ENCODE data around the gene FYB1.

DNA sequence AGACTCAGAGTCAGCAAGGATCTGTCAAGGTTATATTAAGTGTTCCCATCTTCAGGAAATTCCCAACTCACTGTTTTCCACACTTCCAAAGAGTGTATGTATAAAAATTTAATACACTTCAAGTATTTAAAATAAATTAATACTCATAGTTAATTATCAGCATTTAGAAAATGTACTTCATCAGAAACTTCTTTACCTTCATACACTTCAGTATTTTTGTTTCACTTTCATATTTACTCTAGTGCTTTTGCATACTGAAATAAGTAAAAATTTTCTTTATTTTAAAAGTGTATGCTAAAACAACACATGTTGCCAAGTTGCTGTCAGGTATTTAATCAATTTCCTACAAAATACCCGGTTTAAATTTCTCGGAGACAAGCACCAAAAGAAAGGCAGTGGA, 161.6 kb downstream of the FYB1 start:
- TF ChIP-seq POLR2A (IDR thresholded peaks at IDR 0.05): no peak
- TF ChIP-seq, protein P1, sequence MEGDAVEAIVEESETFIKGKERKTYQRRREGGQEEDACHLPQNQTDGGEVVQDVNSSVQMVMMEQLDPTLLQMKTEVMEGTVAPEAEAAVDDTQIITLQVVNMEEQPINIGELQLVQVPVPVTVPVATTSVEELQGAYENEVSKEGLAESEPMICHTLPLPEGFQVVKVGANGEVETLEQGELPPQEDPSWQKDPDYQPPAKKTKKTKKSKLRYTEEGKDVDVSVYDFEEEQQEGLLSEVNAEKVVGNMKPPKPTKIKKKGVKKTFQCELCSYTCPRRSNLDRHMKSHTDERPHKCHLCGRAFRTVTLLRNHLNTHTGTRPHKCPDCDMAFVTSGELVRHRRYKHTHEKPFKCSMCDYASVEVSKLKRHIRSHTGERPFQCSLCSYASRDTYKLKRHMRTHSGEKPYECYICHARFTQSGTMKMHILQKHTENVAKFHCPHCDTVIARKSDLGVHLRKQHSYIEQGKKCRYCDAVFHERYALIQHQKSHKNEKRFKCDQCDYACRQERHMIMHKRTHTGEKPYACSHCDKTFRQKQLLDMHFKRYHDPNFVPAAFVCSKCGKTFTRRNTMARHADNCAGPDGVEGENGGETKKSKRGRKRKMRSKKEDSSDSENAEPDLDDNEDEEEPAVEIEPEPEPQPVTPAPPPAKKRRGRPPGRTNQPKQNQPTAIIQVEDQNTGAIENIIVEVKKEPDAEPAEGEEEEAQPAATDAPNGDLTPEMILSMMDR (IDR thresholded peaks at IDR 0.05): no peak
